Endothelial cell of umbilical vein (primary cell): ENCODE data around the gene CCSAP.

Source experiments
- CTCF ChIP-seq, 2 donors: IDR thresholded peaks; 1 replicate in 1 of 2; 2 replicates in 1 of 2; pipeline ENCODE4 v1.5.1; 2011; ENCODE audit warnings: low read length in 2 of 2, mild to moderate bottlenecking in 2 of 2, moderate library complexity in 2 of 2, control low read depth in 1 of 2, inconsistent platforms in 1 of 2, low read depth in 1 of 2; ENCODE audit not compliant: insufficient read depth in 1 of 2; ENCODE audit errors: extremely low read depth in 1 of 2
- EZH2 ChIP-seq: IDR thresholded peaks from 2 replicates; pipeline ENCODE4 v1.6.1; 2012; ENCODE audit warnings: borderline replicate concordance, low read depth, mild to moderate bottlenecking, moderate library complexity, low read length, inconsistent platforms; ENCODE audit not compliant: severe bottlenecking

- TF ChIP-seq CTCF (IDR thresholded peaks at IDR 0.05; ENCODE audit: extremely low read depth in 1 of 2, insufficient read depth in 1 of 2, low read depth in 1 of 2, low read length in 2 of 2) (no peak), EZH2 (no peak)
Measured at GRCh38 chr1:229318056-229318455, 24.8 kb downstream of the CCSAP start.
